Islet of Langerhans (tissue), 1 donor: ENCODE results near the gene AGRN.
"Not testable (repeated sequence)": the region's sequence is repeated elsewhere in the genome, so short reads cannot be mapped to it uniquely, and the experiment has no call there.

Source experiments
- FAIRE-seq: peaks from one replicate; lab custom pipeline; 2011; peaks lifted over from hg19 to GRCh38; lab: Jason Lieb, UNC

AGRN gene

GRCh38 chr1:1001057-1001783 is 18.7 kb upstream of the AGRN start:
- FAIRE-seq = no peak

- no peak for FAIRE-seq
Observed at GRCh38 chr1:1003618-1004419, 16.1 kb upstream of the AGRN start.

GRCh38 chr1:1004420-1004779 is 15.5 kb upstream of the AGRN start:
- FAIRE-seq = no peak

GRCh38 chr1:1004780-1005697 is 14.9 kb upstream of the AGRN start:
- FAIRE-seq = no peak

GRCh38 chr1:1005774-1006304 is 14.1 kb upstream of the AGRN start:
- no peak for FAIRE-seq

- FAIRE-seq = no peak
Observed at GRCh38 chr1:1006305-1007159, 13.4 kb upstream of the AGRN start.

GRCh38 chr1:1010131-1010530 is 9.8 kb upstream of the AGRN start:
- FAIRE-seq = not testable (repeated sequence)

- FAIRE-seq = no peak
Observed at GRCh38 chr1:1011396-1011949, 8.4 kb upstream of the AGRN start.

- FAIRE-seq = not testable (repeated sequence)
Observed at GRCh38 chr1:1012736-1013104, 7.2 kb upstream of the AGRN start.

- FAIRE-seq = no peak
Observed at GRCh38 chr1:1013105-1013921, 6.6 kb upstream of the AGRN start, which contains the start of gene ISG15. Gene ISG15, plus strand, starts transcription at chr1:1013497. Its CDS starts 77 bp downstream, at chr1:1013574.

- FAIRE-seq = no peak
Observed at GRCh38 chr1:1013922-1014648, 5.8 kb upstream of the AGRN start.

GRCh38 chr1:1014799-1015681 is 4.9 kb upstream of the AGRN start:
- no peak for FAIRE-seq

- not testable (repeated sequence) for FAIRE-seq
Observed at GRCh38 chr1:1017397-1018320, 2.3 kb upstream of the AGRN start.

GRCh38 chr1:1018321-1018685 is 1.6 kb upstream of the AGRN start:
- FAIRE-seq = not testable (repeated sequence)

GRCh38 chr1:1019122-1019999 is 559 bp upstream of the AGRN start:
- no peak for FAIRE-seq

- FAIRE-seq = no peak
Observed at GRCh38 chr1:1020415-1021009, 592 bp downstream of the AGRN start.
